PFSK-1 (cell line): ENCODE results near the gene SS18L1.

Experiments
- FOXP2 ChIP-seq: optimal IDR thresholded peaks from 2 replicates; pipeline ENCODE3; 2011; ENCODE audit warnings: borderline replicate concordance, control low read depth, inconsistent platforms; ENCODE audit not compliant: insufficient read depth; ENCODE audit errors: extremely low read length, extremely low read depth
- POLR2AphosphoS5 ChIP-seq: IDR thresholded peaks from 2 replicates; pipeline ENCODE4 v1.6.1; 2012; ENCODE audit warnings: low read depth, mild to moderate bottlenecking, control low read depth, low read length, moderate library complexity
- REST ChIP-seq, 2 experiments: IDR thresholded peaks; 2 replicates each; pipeline versions ENCODE4 v1.6.1 to v1.8.0; 2011 to 2012; ENCODE audit warnings: low read depth in 2 of 2, low read length in 2 of 2, control low read depth in 1 of 2, inconsistent platforms in 1 of 2, mild to moderate bottlenecking in 1 of 2, moderate library complexity in 1 of 2; ENCODE audit not compliant: insufficient read depth in 1 of 2
- SIN3A ChIP-seq: IDR thresholded peaks from 2 replicates; pipeline ENCODE4 v1.6.1; 2012; ENCODE audit warnings: mild to moderate bottlenecking, low read length, moderate library complexity, borderline replicate concordance; ENCODE audit not compliant: insufficient read depth
- TAF1 ChIP-seq: IDR thresholded peaks from 2 replicates; pipeline ENCODE4 v1.6.1; 2012; ENCODE audit warnings: low read length, control low read depth, borderline replicate concordance; ENCODE audit not compliant: insufficient read depth

Gene SS18L1

GRCh38 chr20:62219992-62220665, 76.6 kb downstream of the SS18L1 start, which contains the start of gene HRH3:
HRH3 (minus strand) TSS chr20:62220278; CDS start chr20:62219970, 308 bp downstream.
- TF ChIP-seq TAF1 (no peak), REST (IDR thresholded peaks at IDR 0.05; ENCODE audit: insufficient read depth in 1 of 2, low read depth in 2 of 2, low read length in 2 of 2) (peak; percentile 88 to 93), SIN3A (0 out of 2 replicates have a peak, but pooled peaks have one; percentile 60), FOXP2 (no peak)

GRCh38 chr20:62220666-62221568, 77.3 kb downstream of the SS18L1 start:
- TF ChIP-seq POLR2AphosphoS5 (no peak), REST (IDR thresholded peaks at IDR 0.05; ENCODE audit: insufficient read depth in 1 of 2, low read depth in 2 of 2, low read length in 2 of 2) (no peak), SIN3A (no peak)

GRCh38 chr20:62222266-62222850, 78.8 kb downstream of the SS18L1 start:
- TF ChIP-seq TAF1 = no peak
- no peak for TF ChIP-seq FOXP2
- TF ChIP-seq POLR2AphosphoS5 = no peak
- TF ChIP-seq SIN3A = no peak
- TF ChIP-seq REST (IDR thresholded peaks at IDR 0.05; ENCODE audit: insufficient read depth in 1 of 2, low read depth in 2 of 2, low read length in 2 of 2) = no peak

- no peak for TF ChIP-seq SIN3A
- no peak for TF ChIP-seq POLR2AphosphoS5
- TF ChIP-seq FOXP2 = no peak
- TF ChIP-seq REST (IDR thresholded peaks at IDR 0.05; ENCODE audit: insufficient read depth in 1 of 2, low read depth in 2 of 2, low read length in 2 of 2) = no peak
- TF ChIP-seq TAF1 = no peak
Measured at GRCh38 chr20:62222972-62223371, 79.4 kb downstream of the SS18L1 start.
